Neural crest cell (in vitro differentiated cells): Measurements from ENCODE around the gene PRKAG2. TPM values are rescaled to one million over a fixed set of nuclear protein-coding genes. Genes with fewer than 3 reads are reported as not detected.

Experiments
- DNase-seq: peaks from one replicate; pipeline ENCODE4 v3.0.0; 2021; ENCODE audit warnings: low read depth, mixed read lengths, low spot score
- H3K27ac Mint-ChIP-seq: one replicate; pipeline ENCODE4 v1.8.0; 2021; ENCODE audit warnings: mild to moderate bottlenecking, mixed read lengths; ENCODE audit not compliant: unreplicated experiment
- H3K27me3 Mint-ChIP-seq: 2 replicates; pipeline ENCODE4 v1.8.0; 2021; ENCODE audit warnings: low read depth, mild to moderate bottlenecking, mixed read lengths
- H3K36me3 Mint-ChIP-seq: 2 replicates; pipeline ENCODE4 v1.8.0; 2021; ENCODE audit warnings: low read depth, mild to moderate bottlenecking, mixed read lengths
- H3K4me1 Mint-ChIP-seq: 2 replicates; pipeline ENCODE4 v1.8.0; 2021; ENCODE audit warnings: mixed read lengths
- H3K4me3 Mint-ChIP-seq: one replicate; pipeline ENCODE4 v1.8.0; 2021; ENCODE audit warnings: mild to moderate bottlenecking, mixed read lengths
- H3K9me3 Mint-ChIP-seq: 2 replicates; pipeline ENCODE4 v1.8.0; 2021; ENCODE audit warnings: mixed read lengths
- total RNA-seq: library from RNA; stranded (reverse); gene quantifications from 2 replicates; pipeline ENCODE4 v1.2.1, GENCODE V29; 2021
- TF ChIP-seq, protein P1 (sequence below): fragments of 200-600 bp; sonication (generic); conservative IDR thresholded peaks from 2 replicates; pipeline ENCODE4 v1.5.0; 2021; ENCODE audit warnings: antibody characterized with exemption, mild to moderate bottlenecking

The PRKAG2 gene
- total RNA-seq, 1 donor from 2014 or later, result 12.5 TPM

DNA sequence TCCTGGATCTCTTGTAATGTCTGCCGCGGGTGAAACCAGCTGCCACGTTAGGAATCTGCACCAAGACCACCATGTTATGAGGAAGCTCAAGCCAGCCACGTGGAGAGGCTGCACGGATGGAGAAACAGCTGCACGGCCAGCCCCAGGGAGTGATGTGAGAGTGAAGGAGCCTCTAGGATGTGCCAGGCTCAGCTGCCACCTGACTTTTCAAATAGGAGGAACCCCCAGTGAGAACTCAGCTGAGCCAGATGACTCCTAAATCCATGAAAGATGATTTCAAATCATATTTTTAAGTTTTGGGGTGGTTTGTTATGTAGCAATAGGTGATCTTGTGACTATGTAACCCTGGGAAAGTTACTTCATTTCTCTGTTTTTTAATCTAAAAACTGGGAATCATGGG is 71.7 kb downstream of the PRKAG2 start:
- H3K36me3 Mint-ChIP-seq, result no peaks in the 10 kb centered on the region
- no peak for DNase-seq
- H3K4me3 Mint-ChIP-seq, result no peak overlapping the region
- TF ChIP-seq, protein P1, sequence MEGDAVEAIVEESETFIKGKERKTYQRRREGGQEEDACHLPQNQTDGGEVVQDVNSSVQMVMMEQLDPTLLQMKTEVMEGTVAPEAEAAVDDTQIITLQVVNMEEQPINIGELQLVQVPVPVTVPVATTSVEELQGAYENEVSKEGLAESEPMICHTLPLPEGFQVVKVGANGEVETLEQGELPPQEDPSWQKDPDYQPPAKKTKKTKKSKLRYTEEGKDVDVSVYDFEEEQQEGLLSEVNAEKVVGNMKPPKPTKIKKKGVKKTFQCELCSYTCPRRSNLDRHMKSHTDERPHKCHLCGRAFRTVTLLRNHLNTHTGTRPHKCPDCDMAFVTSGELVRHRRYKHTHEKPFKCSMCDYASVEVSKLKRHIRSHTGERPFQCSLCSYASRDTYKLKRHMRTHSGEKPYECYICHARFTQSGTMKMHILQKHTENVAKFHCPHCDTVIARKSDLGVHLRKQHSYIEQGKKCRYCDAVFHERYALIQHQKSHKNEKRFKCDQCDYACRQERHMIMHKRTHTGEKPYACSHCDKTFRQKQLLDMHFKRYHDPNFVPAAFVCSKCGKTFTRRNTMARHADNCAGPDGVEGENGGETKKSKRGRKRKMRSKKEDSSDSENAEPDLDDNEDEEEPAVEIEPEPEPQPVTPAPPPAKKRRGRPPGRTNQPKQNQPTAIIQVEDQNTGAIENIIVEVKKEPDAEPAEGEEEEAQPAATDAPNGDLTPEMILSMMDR, result no peak
- no peaks in the 10 kb centered on the region for H3K4me1 Mint-ChIP-seq
- peaks cover 2% of the 10 kb centered on the region for H3K27me3 Mint-ChIP-seq
- no peaks in the 10 kb centered on the region for H3K9me3 Mint-ChIP-seq
- H3K27ac Mint-ChIP-seq, result no peak overlapping the region

DNA sequence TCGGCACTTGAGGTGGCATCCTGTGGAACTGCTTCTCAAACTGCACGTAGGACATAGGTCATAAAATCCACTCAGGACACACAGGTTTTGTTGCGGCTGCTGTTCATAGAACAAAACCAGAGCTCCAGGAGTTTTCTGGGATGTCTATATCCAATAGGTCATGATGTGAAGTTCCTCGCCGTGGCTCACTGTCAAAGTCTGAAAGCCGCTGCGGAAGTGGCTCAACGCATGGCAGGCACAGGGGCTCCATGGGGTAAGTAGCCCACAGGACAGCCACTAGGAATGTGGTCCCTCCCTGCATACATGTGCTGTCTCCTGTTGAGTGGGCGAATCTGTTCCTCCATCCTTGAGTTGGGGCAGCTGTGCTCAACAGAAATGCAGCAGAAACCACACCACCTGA is 72.2 kb downstream of the PRKAG2 start:
- Mint-ChIP-seq H3K27me3 (peaks cover 1% of the 10 kb centered on the region), H3K36me3 (no peaks in the 10 kb centered on the region), H3K4me3 (no peak overlapping the region), H3K4me1 (no peaks in the 10 kb centered on the region), H3K9me3 (no peaks in the 10 kb centered on the region), H3K27ac (no peak overlapping the region)
- TF ChIP-seq, protein P1, result no peak
- DNase-seq, result no peak

- Mint-ChIP-seq H3K27ac (no peak overlapping the region), H3K36me3 (no peaks in the 10 kb centered on the region), H3K4me3 (no peak overlapping the region), H3K9me3 (no peaks in the 10 kb centered on the region), H3K4me1 (no peaks in the 10 kb centered on the region), H3K27me3 (no peaks in the 10 kb centered on the region)
- no peak for DNase-seq
- TF ChIP-seq, protein P1, result no peak
Measured at GRCh38 chr7:151803841-151804240, 73.1 kb downstream of the PRKAG2 start.

DNA sequence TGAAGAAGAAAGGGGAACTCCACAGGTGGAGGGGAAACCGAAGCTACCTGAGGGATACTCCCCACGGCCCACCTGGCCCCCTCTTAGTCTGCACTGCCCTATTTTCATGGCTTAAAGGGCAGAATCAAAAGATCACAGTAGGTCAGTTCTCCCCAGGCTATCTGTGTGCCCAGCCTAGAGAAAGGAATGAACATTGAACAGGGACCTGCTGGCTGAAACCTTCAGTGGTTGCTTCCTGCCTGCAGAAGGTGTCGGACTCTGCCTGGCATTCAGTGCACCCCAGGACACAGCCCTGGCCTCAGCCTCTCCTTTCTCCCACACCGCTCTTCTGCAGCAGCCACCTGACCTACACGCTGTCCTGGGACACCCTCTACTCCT is 74.5 kb downstream of the PRKAG2 start:
- no peak for DNase-seq
- H3K9me3 Mint-ChIP-seq, result no peaks in the 10 kb centered on the region
- TF ChIP-seq, protein P1, result no peak
- H3K4me3 Mint-ChIP-seq, result no peak overlapping the region
- no peaks in the 10 kb centered on the region for H3K27me3 Mint-ChIP-seq
- no peaks in the 10 kb centered on the region for H3K36me3 Mint-ChIP-seq
- H3K4me1 Mint-ChIP-seq, result peaks cover 4% of the 10 kb centered on the region
- H3K27ac Mint-ChIP-seq, result no peak overlapping the region

DNA sequence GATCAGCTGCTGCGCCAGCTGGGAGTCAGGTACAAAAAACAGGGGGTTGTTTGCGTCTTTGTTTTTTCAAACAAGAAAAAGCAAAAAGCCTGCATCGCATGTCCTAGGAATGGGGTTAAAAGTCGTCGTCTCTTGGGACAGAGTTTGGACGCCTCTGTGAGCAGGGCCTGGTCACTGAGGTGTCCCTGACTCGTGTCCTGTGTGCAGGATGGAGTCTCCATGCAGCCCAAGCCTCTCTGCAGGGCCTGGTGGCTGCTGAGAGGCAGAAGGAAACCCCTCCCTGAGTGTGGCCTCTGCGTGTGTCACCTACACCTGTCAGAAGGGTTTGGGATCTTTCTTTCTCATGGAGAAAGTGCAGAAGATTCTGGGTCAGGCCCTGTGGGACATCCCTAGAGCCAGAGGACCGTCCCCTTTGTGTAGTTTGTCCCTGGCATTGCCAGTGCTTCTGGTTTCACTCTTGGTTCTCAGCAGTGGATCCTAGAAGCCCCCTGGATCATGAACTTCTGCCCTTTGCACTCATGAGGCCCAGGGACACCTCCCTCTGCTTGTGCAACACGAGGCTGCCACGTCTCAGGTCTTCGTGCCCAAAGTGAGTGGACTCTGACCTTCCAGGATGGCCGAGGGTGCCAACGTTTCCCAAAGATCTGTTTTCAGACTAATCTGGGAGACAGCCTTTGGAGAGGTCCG is 75.0 kb downstream of the PRKAG2 start:
- TF ChIP-seq, protein P1, result no peak
- Mint-ChIP-seq H3K9me3 (no peaks in the 10 kb centered on the region), H3K27ac (no peak overlapping the region), H3K4me3 (no peak overlapping the region), H3K4me1 (peaks cover 6% of the 10 kb centered on the region), H3K36me3 (no peaks in the 10 kb centered on the region), H3K27me3 (no peaks in the 10 kb centered on the region)
- no peak for DNase-seq
